ENCODE results near the gene TIMELESS. TPM values are rescaled to one million over a fixed set of nuclear protein-coding genes. Genes with fewer than 3 reads are reported as not detected.

Gene TIMELESS
- total and polyA plus RNA-seq, 2 experiments from 2014 or later = 4.5 to 6.8 TPM

DNA sequence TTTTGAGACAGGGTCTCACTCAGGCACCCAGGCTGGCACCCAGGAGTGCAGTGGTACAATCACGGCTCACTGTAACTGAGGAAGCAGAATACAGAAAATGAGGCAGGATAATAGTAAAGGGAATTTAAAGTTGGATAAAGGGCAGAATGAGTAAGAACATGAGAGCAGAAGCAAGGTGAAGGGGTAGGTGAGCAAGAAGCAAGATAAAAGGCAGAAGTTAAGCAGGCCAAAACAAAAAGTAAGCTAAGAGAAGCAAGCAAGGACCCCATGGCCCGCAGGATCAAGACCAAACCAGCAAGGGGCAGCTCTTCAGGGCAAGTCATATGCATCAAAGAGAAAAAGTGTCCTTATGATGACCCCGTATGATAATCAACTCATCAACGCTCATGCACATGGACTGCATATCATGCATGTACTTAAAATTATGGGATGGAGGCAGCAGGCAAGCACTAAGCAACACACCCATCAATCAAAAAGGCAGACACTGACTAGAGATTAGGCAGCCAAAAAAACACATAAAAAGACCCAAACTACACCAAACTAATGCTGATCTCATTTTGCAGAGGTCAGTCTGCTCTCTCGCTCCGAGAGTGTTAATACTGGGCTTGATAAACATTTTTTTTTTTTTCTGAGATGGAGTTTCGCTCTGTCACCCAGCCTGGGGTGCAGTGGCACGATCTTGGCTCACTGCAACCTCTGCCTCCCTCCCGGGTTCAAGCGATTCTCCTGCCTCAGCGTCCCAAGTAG is 11.6 kb downstream of the TIMELESS start:
- in situ Hi-C loops (cut with MboI) = no loop called here
- TF ChIP-seq EZH2phosphoT487 (IDR thresholded peaks at IDR 0.05; ENCODE audit: insufficient read depth, low read depth) (no peak), EZH2 (IDR thresholded peaks at IDR 0.05; ENCODE audit: insufficient read depth, poor library complexity, severe bottlenecking) (no peak)
- Histone ChIP-seq H3K4me3 (no peak overlapping the region), H3K4me2 (ENCODE audit: unreplicated experiment) (no peak overlapping the region), H2AFZ (no peak overlapping the region), H3K9me3 (ENCODE audit: low read depth) (no peaks in the 10 kb centered on the region), H3F3A (ENCODE audit: insufficient read depth) (no peaks in the 10 kb centered on the region), H3K27me3 (replicated peaks; ENCODE audit: insufficient read depth) (no peaks in the 10 kb centered on the region), H3K27ac (no peak overlapping the region), H3K36me3 (ENCODE audit: low read depth) (no peaks in the 10 kb centered on the region), H4K20me1 (ENCODE audit: insufficient read depth) (no peaks in the 10 kb centered on the region), H3K4me1 (ENCODE audit: insufficient read depth) (no peaks in the 10 kb centered on the region), H3K9me2 (ENCODE audit: insufficient read depth) (no peaks in the 10 kb centered on the region), H3K79me2 (ENCODE audit: insufficient read depth) (peaks cover 46% of the 10 kb centered on the region; the same call in 1 of the 2 replicates), H3K9ac (no peak overlapping the region)
- WGBS, 2 experiments (ENCODE audit: low coverage in 1 of 2, low lambda C conversion rate in 2 of 2, missing lambda C conversion rate in 2 of 2) = 88 to 90% methylated on average over 11 of the region's 11 CpGs
- no peak for DNase-seq

DNA sequence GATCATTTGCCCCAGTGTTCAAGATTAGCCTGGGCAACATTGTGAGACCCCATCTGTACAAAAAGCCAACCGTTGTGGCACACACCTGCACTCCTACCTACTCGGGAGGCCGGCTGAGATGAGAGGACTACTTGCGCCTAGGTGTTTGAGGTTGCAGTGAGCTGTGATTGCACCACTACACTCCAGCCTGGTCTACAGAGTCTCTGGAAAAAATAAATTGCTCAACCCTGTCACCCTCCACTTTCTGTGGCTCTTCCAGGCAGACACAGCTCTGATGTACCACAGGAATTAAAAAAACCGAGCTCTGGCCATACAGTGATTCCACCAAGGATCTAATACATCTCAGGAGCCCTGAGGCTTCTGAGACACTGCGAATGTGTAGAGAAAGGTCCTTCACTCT is 14.4 kb downstream of the TIMELESS start:
- in situ Hi-C loops (cut with MboI) = no loop called here
- Histone ChIP-seq H4K20me1 (ENCODE audit: insufficient read depth) (no peaks in the 10 kb centered on the region), H3K4me3 (no peak overlapping the region), H3K4me2 (ENCODE audit: unreplicated experiment) (no peak overlapping the region), H3K79me2 (ENCODE audit: insufficient read depth) (peaks cover 30% of the 10 kb centered on the region; the same call in 1 of the 2 replicates), H3K9ac (no peak overlapping the region), H3K9me3 (ENCODE audit: low read depth) (no peaks in the 10 kb centered on the region), H3F3A (ENCODE audit: insufficient read depth) (no peaks in the 10 kb centered on the region), H3K27me3 (replicated peaks; ENCODE audit: insufficient read depth) (no peaks in the 10 kb centered on the region), H3K9me2 (ENCODE audit: insufficient read depth) (no peaks in the 10 kb centered on the region), H3K27ac (no peak overlapping the region), H2AFZ (no peak overlapping the region), H3K36me3 (ENCODE audit: low read depth) (no peaks in the 10 kb centered on the region), H3K4me1 (ENCODE audit: insufficient read depth) (no peaks in the 10 kb centered on the region)
- TF ChIP-seq EZH2phosphoT487 (IDR thresholded peaks at IDR 0.05; ENCODE audit: insufficient read depth, low read depth) (no peak), EZH2 (IDR thresholded peaks at IDR 0.05; ENCODE audit: insufficient read depth, poor library complexity, severe bottlenecking) (no peak)
- DNase-seq = no peak
- WGBS, 2 experiments (ENCODE audit: low coverage in 1 of 2, low lambda C conversion rate in 2 of 2, missing lambda C conversion rate in 2 of 2) = 95 to 99% methylated on average over 6 of the region's 6 CpGs

DNA sequence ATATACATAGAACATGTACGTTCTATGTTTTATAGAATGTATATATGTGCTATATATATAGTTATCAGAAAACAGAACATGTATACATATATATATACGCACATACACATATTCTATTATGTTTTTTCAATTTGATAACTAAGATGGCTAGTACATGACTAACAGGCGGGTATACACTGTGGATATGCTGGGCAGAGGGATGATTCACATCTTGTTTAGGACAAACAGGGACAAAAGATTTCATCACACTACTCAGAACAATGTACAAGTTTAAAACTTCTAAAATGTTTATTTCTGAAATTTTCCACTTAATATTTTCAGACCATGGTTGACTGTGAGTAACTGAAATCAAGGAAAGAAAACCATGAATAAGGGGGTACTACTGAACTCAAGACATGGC is 17.4 kb downstream of the TIMELESS start:
- Histone ChIP-seq H3K4me2 (ENCODE audit: unreplicated experiment) (no peak overlapping the region), H3K4me1 (ENCODE audit: insufficient read depth) (no peaks in the 10 kb centered on the region), H3K27me3 (replicated peaks; ENCODE audit: insufficient read depth) (no peaks in the 10 kb centered on the region), H3K4me3 (no peak overlapping the region), H3K36me3 (ENCODE audit: low read depth) (no peaks in the 10 kb centered on the region), H3K9ac (no peak overlapping the region), H3K9me2 (ENCODE audit: insufficient read depth) (no peaks in the 10 kb centered on the region), H3F3A (ENCODE audit: insufficient read depth) (no peaks in the 10 kb centered on the region), H3K79me2 (ENCODE audit: insufficient read depth) (peaks cover 10% of the 10 kb centered on the region; the same call in 1 of the 2 replicates), H4K20me1 (ENCODE audit: insufficient read depth) (no peaks in the 10 kb centered on the region), H3K9me3 (ENCODE audit: low read depth) (no peaks in the 10 kb centered on the region), H3K27ac (no peak overlapping the region), H2AFZ (no peak overlapping the region)
- in situ Hi-C loops (cut with MboI) = no loop called here
- WGBS, 2 experiments (ENCODE audit: low coverage in 1 of 2, low lambda C conversion rate in 2 of 2, missing lambda C conversion rate in 2 of 2) = 90 to 94% methylated on average over 3 of the region's 3 CpGs
- TF ChIP-seq EZH2 (IDR thresholded peaks at IDR 0.05; ENCODE audit: insufficient read depth, poor library complexity, severe bottlenecking) (no peak), EZH2phosphoT487 (IDR thresholded peaks at IDR 0.05; ENCODE audit: insufficient read depth, low read depth) (no peak)
- peak; percentile 18 for DNase-seq

DNA sequence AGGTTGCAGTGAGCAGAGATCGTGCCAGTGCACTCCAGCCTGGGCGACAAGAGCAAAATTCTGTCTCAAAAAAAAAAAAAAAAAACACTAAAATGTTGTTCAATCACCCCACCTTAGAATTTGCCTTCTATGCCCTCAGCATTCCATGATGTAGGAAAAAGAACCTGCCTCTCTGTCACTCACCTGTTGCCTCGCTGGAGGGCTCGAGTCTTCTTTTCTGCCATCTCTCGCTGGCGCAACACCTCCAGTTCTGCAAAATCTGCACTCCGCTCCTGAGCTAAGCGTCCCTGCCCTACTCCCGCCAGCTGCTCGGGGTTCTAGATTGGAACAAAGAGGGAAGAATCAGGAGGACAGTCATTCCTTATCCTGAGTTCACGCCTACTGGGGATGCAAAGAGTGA is 17.9 kb downstream of the TIMELESS start:
- 94 to 99% methylated on average over 11 of the region's 11 CpGs for WGBS, 2 experiments (ENCODE audit: low coverage in 1 of 2, low lambda C conversion rate in 2 of 2, missing lambda C conversion rate in 2 of 2)
- Histone ChIP-seq H3K36me3 (ENCODE audit: low read depth) (no peaks in the 10 kb centered on the region), H3K4me3 (no peak overlapping the region), H3K27me3 (replicated peaks; ENCODE audit: insufficient read depth) (no peaks in the 10 kb centered on the region), H3K4me2 (ENCODE audit: unreplicated experiment) (no peak overlapping the region), H3K9me3 (ENCODE audit: low read depth) (no peaks in the 10 kb centered on the region), H2AFZ (no peak overlapping the region), H3K4me1 (ENCODE audit: insufficient read depth) (no peaks in the 10 kb centered on the region), H3K9ac (no peak overlapping the region), H3K9me2 (ENCODE audit: insufficient read depth) (no peaks in the 10 kb centered on the region), H3F3A (ENCODE audit: insufficient read depth) (no peaks in the 10 kb centered on the region), H4K20me1 (ENCODE audit: insufficient read depth) (no peaks in the 10 kb centered on the region), H3K79me2 (ENCODE audit: insufficient read depth) (peaks cover 5% of the 10 kb centered on the region; the same call in 1 of the 2 replicates), H3K27ac (no peak overlapping the region)
- in situ Hi-C loops (cut with MboI) = no loop called here
- DNase-seq = no peak
- TF ChIP-seq EZH2 (IDR thresholded peaks at IDR 0.05; ENCODE audit: insufficient read depth, poor library complexity, severe bottlenecking) (no peak), EZH2phosphoT487 (IDR thresholded peaks at IDR 0.05; ENCODE audit: insufficient read depth, low read depth) (no peak)
